NT2/D1 (cell line): ENCODE measurements around the gene ABI3BP.

Source experiments
- DNase-seq: peaks from one replicate; pipeline ENCODE4 v3.0.0-alpha.2; 2011; ENCODE audit warnings: low read depth, low spot score
- H3K27me3 ChIP-seq: 2 replicates; pipeline ENCODE4 v1.6.0; 2011; ENCODE audit warnings: mild to moderate bottlenecking; ENCODE audit not compliant: insufficient read length, insufficient read depth
- H3K36me3 ChIP-seq: 2 replicates; pipeline ENCODE4 v1.6.1; 2011; ENCODE audit warnings: mild to moderate bottlenecking, low read length, mixed read lengths; ENCODE audit not compliant: insufficient read depth, insufficient read length
- H3K4me1 ChIP-seq: 2 replicates; pipeline ENCODE4 v1.5.1; 2011; ENCODE audit not compliant: insufficient read depth, insufficient read length
- H3K4me3 ChIP-seq: 2 replicates; pipeline ENCODE4 v1.5.1; 2011; ENCODE audit warnings: low read depth; ENCODE audit not compliant: insufficient read length
- H3K9ac ChIP-seq: 2 replicates; pipeline ENCODE4 v1.6.0; 2011; ENCODE audit warnings: low read depth; ENCODE audit not compliant: insufficient read length
- H3K9me3 ChIP-seq: 2 replicates; pipeline ENCODE4 v1.5.1; 2011; ENCODE audit warnings: mild to moderate bottlenecking, low read length; ENCODE audit not compliant: insufficient read depth
- SUZ12 ChIP-seq: IDR thresholded peaks from 2 replicates; pipeline ENCODE4 v1.6.1; 2011; ENCODE audit not compliant: insufficient read length, insufficient read depth; ENCODE audit errors: extremely low read depth
- YY1 ChIP-seq: IDR thresholded peaks from 2 replicates; pipeline ENCODE4 v1.6.1; 2011; ENCODE audit not compliant: insufficient read length, insufficient read depth
- ZNF274 ChIP-seq: IDR thresholded peaks from 2 replicates; pipeline ENCODE4 v1.6.1; 2011; ENCODE audit warnings: mild to moderate bottlenecking, low read depth, low read length

ABI3BP gene

DNA sequence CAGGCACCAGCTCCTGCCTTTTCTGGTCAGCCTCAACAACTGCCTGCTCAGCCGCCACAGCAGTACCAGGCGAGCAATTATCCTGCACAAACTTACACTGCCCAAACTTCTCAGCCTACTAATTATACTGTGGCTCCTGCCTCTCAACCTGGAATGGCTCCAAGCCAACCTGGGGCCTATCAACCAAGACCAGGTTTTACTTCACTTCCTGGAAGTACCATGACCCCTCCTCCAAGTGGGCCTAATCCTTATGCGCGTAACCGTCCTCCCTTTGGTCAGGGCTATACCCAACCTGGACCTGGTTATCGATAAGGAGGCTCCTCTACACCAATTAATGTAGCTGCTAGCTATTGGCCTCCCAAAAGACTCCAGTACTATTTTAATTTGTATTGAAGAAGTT is 245.0 kb downstream of the ABI3BP start:
- TF ChIP-seq ZNF274 (no peak), SUZ12 (no peak), YY1 (no peak)
- Histone ChIP-seq H3K9ac (no peak overlapping the region), H3K4me1 (no peaks in the 10 kb centered on the region), H3K4me3 (no peak overlapping the region), H3K27me3 (no peaks in the 10 kb centered on the region), H3K36me3 (peaks cover 86% of the 10 kb centered on the region), H3K9me3 (no peaks in the 10 kb centered on the region)
- DNase-seq: no peak

DNA sequence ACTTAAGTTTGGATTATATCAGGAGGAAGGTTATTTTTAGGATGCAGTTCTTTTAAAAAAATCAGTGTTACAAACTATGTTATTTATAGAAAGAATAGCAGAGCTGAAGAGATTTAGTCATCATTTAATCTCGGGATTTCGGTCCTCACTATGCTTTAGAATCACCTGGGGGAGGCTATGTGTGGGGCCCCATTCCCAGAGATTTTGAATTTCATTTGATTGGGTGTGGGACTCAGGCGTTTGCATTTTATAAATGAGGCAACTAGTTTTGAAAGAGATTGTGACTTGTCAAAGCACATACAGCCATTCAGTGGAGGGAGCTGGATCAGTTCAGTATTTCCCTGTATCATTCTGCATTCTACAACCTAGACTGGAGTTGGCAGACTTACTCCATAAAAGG is 247.1 kb downstream of the ABI3BP start:
- H3K4me3 ChIP-seq: no peak overlapping the region
- DNase-seq: no peak
- TF ChIP-seq SUZ12 (no peak), ZNF274 (no peak), YY1 (no peak)
- no peak overlapping the region for H3K9ac ChIP-seq
- H3K9me3 ChIP-seq: no peaks in the 10 kb centered on the region
- H3K4me1 ChIP-seq: no peaks in the 10 kb centered on the region
- no peaks in the 10 kb centered on the region for H3K27me3 ChIP-seq
- H3K36me3 ChIP-seq: peaks cover 97% of the 10 kb centered on the region

DNA sequence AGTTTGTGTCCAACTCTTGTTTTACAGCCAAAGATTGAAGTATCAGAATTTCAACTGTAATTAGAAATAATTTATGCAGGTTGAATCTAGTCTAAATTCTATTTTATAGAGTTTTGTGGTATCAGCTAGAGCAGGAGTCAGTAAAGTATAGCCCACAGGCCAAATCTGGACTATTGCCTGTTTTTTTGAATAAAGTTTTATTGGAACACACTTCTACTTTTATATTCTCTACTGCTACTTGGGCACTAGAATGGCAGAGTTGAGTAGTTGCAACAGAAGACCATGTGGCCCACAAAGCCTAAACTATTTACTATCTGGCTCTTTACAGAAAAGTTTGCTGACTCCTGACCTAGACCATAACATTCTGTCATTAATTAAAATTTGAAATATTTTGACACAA is 247.6 kb downstream of the ABI3BP start:
- DNase-seq: no peak
- no peak for TF ChIP-seq ZNF274
- no peak for TF ChIP-seq YY1
- TF ChIP-seq SUZ12: no peak
- H3K27me3 ChIP-seq: no peaks in the 10 kb centered on the region
- no peak overlapping the region for H3K9ac ChIP-seq
- H3K36me3 ChIP-seq: peaks cover 97% of the 10 kb centered on the region
- H3K9me3 ChIP-seq: no peaks in the 10 kb centered on the region
- no peak overlapping the region for H3K4me3 ChIP-seq
- H3K4me1 ChIP-seq: no peaks in the 10 kb centered on the region

DNA sequence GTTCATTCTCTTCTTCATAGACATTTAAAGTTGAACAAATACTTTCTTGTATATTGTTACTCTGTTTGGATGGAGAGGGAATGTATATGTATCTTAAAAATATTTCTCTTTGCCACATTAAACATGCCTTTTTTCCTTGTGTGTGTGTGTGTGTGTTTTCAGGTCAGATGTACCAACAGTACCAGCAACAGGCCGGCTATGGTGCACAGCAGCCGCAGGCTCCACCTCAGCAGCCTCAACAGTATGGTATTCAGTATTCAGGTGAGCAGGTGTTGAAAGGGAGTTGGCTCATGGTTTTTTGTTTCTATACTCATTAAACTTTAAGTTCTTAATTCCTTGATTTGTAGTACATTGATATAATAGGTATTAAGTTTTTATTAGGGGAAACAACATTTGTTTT is 248.6 kb downstream of the ABI3BP start:
- Histone ChIP-seq H3K9ac (no peak overlapping the region), H3K4me1 (no peaks in the 10 kb centered on the region), H3K27me3 (no peaks in the 10 kb centered on the region), H3K9me3 (no peaks in the 10 kb centered on the region), H3K4me3 (no peak overlapping the region), H3K36me3 (peaks cover 97% of the 10 kb centered on the region)
- TF ChIP-seq YY1: no peak
- no peak for TF ChIP-seq SUZ12
- TF ChIP-seq ZNF274: no peak
- DNase-seq: no peak

DNA sequence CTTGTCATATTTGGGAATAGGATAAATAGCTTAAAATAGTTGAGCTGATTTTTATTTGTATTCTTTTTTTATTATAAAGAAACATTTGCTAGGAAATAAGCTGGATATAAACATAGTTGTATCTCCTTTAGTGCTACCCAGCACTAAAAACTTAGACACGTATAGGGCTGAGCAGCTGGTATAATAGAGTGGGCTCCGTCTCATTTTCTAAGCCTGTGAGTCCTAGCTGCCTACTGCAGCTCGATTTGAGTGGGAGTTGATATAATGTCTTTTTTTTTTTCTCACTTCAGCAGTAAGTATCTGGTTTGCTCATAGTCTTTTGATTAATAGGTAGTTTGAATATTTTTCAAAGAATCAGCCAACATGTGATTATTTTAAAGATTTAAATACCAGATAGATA is 249.7 kb downstream of the ABI3BP start:
- TF ChIP-seq SUZ12 (no peak), YY1 (no peak), ZNF274 (no peak)
- Histone ChIP-seq H3K27me3 (no peaks in the 10 kb centered on the region), H3K4me1 (no peaks in the 10 kb centered on the region), H3K9me3 (no peaks in the 10 kb centered on the region), H3K36me3 (peaks cover 98% of the 10 kb centered on the region), H3K4me3 (no peak overlapping the region), H3K9ac (no peak overlapping the region)
- DNase-seq: no peak

DNA sequence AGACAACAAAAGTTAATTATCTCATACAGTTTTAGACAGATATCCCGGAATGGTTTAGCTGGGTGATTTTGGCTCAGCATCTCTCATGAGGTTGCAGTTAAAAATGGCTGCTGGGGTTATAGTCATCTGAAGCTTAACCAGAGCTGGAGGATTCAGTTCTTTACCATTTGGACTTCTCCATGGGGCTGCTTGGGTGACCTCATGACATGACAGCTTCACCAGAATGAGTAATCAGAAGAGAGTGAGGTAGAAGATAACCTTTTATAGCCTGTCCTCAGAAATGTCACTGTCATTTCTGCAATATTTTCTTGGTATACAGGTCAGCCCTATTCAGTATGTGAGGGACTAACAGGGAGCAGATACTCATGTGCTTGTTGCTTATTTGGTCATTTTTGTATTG is 253.0 kb downstream of the ABI3BP start:
- Histone ChIP-seq H3K4me1 (no peaks in the 10 kb centered on the region), H3K4me3 (no peak overlapping the region), H3K9me3 (no peaks in the 10 kb centered on the region), H3K27me3 (no peaks in the 10 kb centered on the region), H3K9ac (no peak overlapping the region), H3K36me3 (peaks cover 98% of the 10 kb centered on the region)
- DNase-seq: no peak
- TF ChIP-seq ZNF274 (no peak), SUZ12 (no peak), YY1 (no peak)

DNA sequence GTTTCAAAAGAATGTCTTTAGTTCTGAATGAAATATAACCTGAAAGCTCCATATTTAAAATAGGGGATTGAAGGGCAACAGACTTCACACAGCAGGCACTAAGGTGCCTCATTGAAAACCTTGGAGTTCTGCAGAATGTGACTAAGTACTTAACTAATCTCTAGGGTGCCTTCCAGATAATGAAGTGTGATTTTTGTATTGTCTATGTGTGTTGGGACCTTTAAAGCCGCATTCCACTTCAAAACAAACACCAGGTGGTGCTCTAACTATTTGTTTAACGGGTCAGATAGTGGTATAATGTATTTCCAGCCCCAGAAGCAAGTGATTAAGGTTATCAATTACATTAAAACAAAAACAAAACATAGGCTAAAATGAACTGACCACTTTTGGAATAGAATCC is 255.9 kb downstream of the ABI3BP start:
- no peak overlapping the region for H3K4me3 ChIP-seq
- no peaks in the 10 kb centered on the region for H3K4me1 ChIP-seq
- TF ChIP-seq SUZ12: no peak
- no peak for TF ChIP-seq YY1
- no peak for TF ChIP-seq ZNF274
- no peak overlapping the region for H3K9ac ChIP-seq
- peak; percentile 30 for DNase-seq
- no peaks in the 10 kb centered on the region for H3K9me3 ChIP-seq
- peaks cover 97% of the 10 kb centered on the region for H3K36me3 ChIP-seq
- H3K27me3 ChIP-seq: no peaks in the 10 kb centered on the region

DNA sequence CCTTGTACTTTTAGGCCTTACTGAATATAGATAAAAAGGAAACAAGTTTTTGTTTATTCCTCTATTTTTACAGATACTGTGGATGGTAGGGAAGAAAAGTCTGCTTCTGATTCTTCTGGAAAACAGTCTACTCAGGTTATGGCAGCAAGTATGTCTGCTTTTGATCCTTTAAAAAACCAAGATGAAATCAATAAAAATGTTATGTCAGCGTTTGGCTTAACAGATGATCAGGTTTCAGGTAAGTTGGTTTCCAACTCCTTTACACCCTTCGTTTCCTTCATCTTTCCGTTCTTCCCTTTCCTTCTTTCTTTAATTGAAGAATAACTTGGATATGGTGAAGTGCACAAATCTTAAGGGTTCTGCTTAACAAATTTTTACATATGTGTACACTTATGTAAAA is 260.8 kb downstream of the ABI3BP start:
- no peak for DNase-seq
- H3K4me1 ChIP-seq: no peaks in the 10 kb centered on the region
- H3K9me3 ChIP-seq: no peaks in the 10 kb centered on the region
- peaks cover 89% of the 10 kb centered on the region for H3K36me3 ChIP-seq
- no peak overlapping the region for H3K9ac ChIP-seq
- no peak overlapping the region for H3K4me3 ChIP-seq
- no peaks in the 10 kb centered on the region for H3K27me3 ChIP-seq
- TF ChIP-seq YY1 (no peak), SUZ12 (no peak), ZNF274 (no peak)
